ENCODE measurements around the gene ERMP1.
"Not testable (repeated sequence)": the region's sequence is repeated elsewhere in the genome, so short reads cannot be mapped to it uniquely, and the experiment has no call there.

The ERMP1 gene

GRCh38 chr9:5783982-5784381 lies 48.9 kb downstream of the ERMP1 start:
- no peak for DNase-seq (ENCODE audit: low read depth in 2 of 2)

- not testable (repeated sequence) for DNase-seq (ENCODE audit: low read depth in 2 of 2)
These were observed 49.5 kb downstream of the ERMP1 start for GRCh38 chr9:5783420-5783819.

GRCh38 chr9:5779705-5780218 lies 53.2 kb downstream of the ERMP1 start:
- not testable (repeated sequence) for DNase-seq (ENCODE audit: low read depth in 2 of 2)

GRCh38 chr9:5778805-5779204 lies 54.1 kb downstream of the ERMP1 start:
- no peak for DNase-seq (ENCODE audit: low read depth in 2 of 2)

GRCh38 chr9:5773324-5773999 lies 59.5 kb downstream of the ERMP1 start:
- no peak for DNase-seq (ENCODE audit: low read depth in 2 of 2)

- DNase-seq (ENCODE audit: low read depth in 2 of 2): no peak
These were observed 64.7 kb downstream of the ERMP1 start for GRCh38 chr9:5767968-5768932.

GRCh38 chr9:5764130-5764868 lies 68.6 kb downstream of the ERMP1 start:
- no peak for DNase-seq (ENCODE audit: low read depth in 2 of 2)

- no peak for DNase-seq (ENCODE audit: low read depth in 2 of 2)
These were observed 70.5 kb downstream of the ERMP1 start for GRCh38 chr9:5762421-5762820.

GRCh38 chr9:5760338-5760737 lies 72.6 kb downstream of the ERMP1 start:
- no peak for DNase-seq (ENCODE audit: low read depth in 2 of 2)

GRCh38 chr9:5756633-5757032 lies 76.3 kb downstream of the ERMP1 start:
- DNase-seq (ENCODE audit: low read depth in 2 of 2): no peak

- no peak for DNase-seq (ENCODE audit: low read depth in 2 of 2)
These were observed 82.3 kb downstream of the ERMP1 start for GRCh38 chr9:5750569-5750968.

GRCh38 chr9:5749306-5749705 lies 83.6 kb downstream of the ERMP1 start:
- no peak for DNase-seq (ENCODE audit: low read depth in 2 of 2)

- DNase-seq (ENCODE audit: low read depth in 2 of 2): no peak
These were observed 84.5 kb downstream of the ERMP1 start for GRCh38 chr9:5748438-5748837.

GRCh38 chr9:5743109-5743508 lies 89.8 kb downstream of the ERMP1 start:
- no peak for DNase-seq (ENCODE audit: low read depth in 2 of 2)

GRCh38 chr9:5736563-5737346 lies 96.2 kb downstream of the ERMP1 start:
- no peak for DNase-seq (ENCODE audit: low read depth in 2 of 2)

GRCh38 chr9:5735072-5735471 lies 97.8 kb downstream of the ERMP1 start:
- DNase-seq (ENCODE audit: low read depth in 2 of 2): no peak
